Immature natural killer cell (primary cell): ENCODE results near the gene EDN2. TPM values are rescaled to one million over a fixed set of nuclear protein-coding genes. Genes with fewer than 3 reads are reported as not detected.

Experiments used
- DNase-seq, 3 donors: peaks; one replicate each; pipeline ENCODE4 v3.0.0; 2022; ENCODE audit warnings: mixed read lengths in 1 of 3
- H3K27ac Mint-ChIP-seq, 6 donors: one replicate each; pipeline ENCODE4 v1.8.0; 2020; ENCODE audit warnings: mixed read lengths in 6 of 6, mild to moderate bottlenecking in 5 of 6, inconsistent platforms in 4 of 6, moderate library complexity in 3 of 6
- H3K27me3 Mint-ChIP-seq, 3 donors: one replicate each; pipeline ENCODE4 v1.8.0; 2020 to 2021; ENCODE audit warnings: low read depth in 3 of 3, mild to moderate bottlenecking in 3 of 3, mixed read lengths in 3 of 3, moderate library complexity in 3 of 3, inconsistent platforms in 1 of 3
- H3K36me3 Mint-ChIP-seq, 3 donors: one replicate each; pipeline ENCODE4 v1.8.0; 2020; ENCODE audit warnings: mixed read lengths in 3 of 3, inconsistent platforms in 2 of 3, mild to moderate bottlenecking in 2 of 3
- H3K4me1 Mint-ChIP-seq, 2 donors: one replicate each; pipeline ENCODE4 v1.8.0; 2020; ENCODE audit warnings: inconsistent platforms in 2 of 2, mild to moderate bottlenecking in 2 of 2, mixed read lengths in 2 of 2, moderate library complexity in 1 of 2
- H3K4me3 Mint-ChIP-seq, 5 donors: one replicate each; pipeline ENCODE4 v1.8.0; 2020; ENCODE audit warnings: mild to moderate bottlenecking in 5 of 5, mixed read lengths in 5 of 5, inconsistent platforms in 3 of 5, moderate library complexity in 3 of 5
- H3K9me3 Mint-ChIP-seq, 6 donors: one replicate each; pipeline ENCODE4 v1.8.0; 2020; ENCODE audit warnings: mild to moderate bottlenecking in 6 of 6, mixed read lengths in 6 of 6, inconsistent platforms in 4 of 6, moderate library complexity in 3 of 6
- polyA plus RNA-seq, 3 donors: library from polyadenylated mRNA; unstranded; fragments of 300-500 nt; fragmentation: Illumina TruSeq; gene quantifications; one replicate each; pipeline ENCODE4 v1.2.3, GENCODE V29; 2021

The EDN2 gene
- polyA plus RNA-seq, 3 donors from 2014 or later, result not detected

DNA sequence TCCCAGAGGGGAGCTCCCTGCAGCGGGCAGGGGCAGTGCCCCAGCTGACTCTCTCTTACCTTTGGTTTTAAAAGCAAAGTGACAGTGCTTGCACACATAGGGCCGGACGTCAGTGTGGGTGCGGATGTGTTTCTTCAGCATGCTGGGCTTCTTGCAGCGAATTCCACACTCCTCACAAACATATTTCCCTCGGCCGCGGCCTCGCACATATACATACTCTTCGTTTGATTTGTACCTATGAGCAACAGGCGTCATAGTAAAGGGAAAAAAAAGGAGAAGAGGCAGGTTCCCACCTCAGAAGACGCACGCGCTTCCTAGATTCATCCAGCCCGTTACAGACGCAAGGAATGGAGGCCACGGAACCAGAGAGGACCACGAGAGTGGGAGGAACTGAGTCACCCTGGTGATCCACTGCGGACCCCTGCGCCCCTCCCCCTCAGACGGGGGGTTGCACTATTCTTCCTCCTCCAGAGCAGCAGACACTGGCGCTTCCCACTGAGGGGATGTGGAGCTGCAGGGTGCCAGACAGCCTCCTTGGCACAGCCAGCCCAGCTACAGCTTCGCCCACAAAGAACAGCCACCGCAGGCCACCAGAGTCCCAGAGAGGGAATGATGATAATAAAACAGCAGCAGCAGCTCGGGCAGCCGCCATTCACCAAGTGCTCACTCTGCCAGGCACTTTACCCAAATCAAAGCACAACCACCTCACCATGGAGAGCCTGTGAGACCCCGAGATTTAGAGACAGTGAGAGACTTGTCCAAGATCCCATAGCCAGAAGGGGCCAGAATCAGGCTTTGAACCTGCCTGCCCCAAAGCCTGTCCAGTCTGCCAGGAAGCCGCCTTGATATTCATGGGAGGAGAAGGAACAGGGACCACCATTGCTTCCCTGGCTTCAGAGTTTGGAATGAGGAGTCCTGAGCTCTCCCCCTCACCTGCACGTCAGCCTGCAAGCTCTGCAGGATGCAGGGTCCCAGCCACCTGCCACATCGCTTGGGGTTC lies 40.5 kb upstream of the EDN2 start:
- Mint-ChIP-seq H3K9me3 (peaks cover 0 to 7% (median under 1%) of the 10 kb centered on the region in 6 donors), H3K27me3 (peaks cover 1 to 8% (median 2%) of the 10 kb centered on the region in 3 donors), H3K4me3 (no peak overlapping the region), H3K36me3 (peaks cover 0 to 6% (median 0%) of the 10 kb centered on the region in 3 donors), H3K4me1 (peaks cover 5% of the 10 kb centered on the region in 2 donors), H3K27ac (no peak overlapping the region)
- DNase-seq, result no peak

GRCh38 chr1:41523949-41524675 lies 39.6 kb upstream of the EDN2 start:
- H3K4me3 Mint-ChIP-seq, result no peak overlapping the region
- peaks cover 1 to 5% (median 2%) of the 10 kb centered on the region in 3 donors for H3K27me3 Mint-ChIP-seq
- peaks cover 0 to 1% (median 0%) of the 10 kb centered on the region in 6 donors for H3K9me3 Mint-ChIP-seq
- H3K4me1 Mint-ChIP-seq, result no peaks in the 10 kb centered on the region
- peaks cover 3 to 6% (median 6%) of the 10 kb centered on the region in 3 donors for H3K36me3 Mint-ChIP-seq
- H3K27ac Mint-ChIP-seq, result peak overlapping the region in 1 of 6 donors; percentile 45
- DNase-seq, result no peak

GRCh38 chr1:41523071-41523470 lies 38.6 kb upstream of the EDN2 start:
- Mint-ChIP-seq H3K9me3 (no peaks in the 10 kb centered on the region), H3K4me3 (no peak overlapping the region), H3K36me3 (peaks cover 3 to 9% (median 6%) of the 10 kb centered on the region in 3 donors), H3K27ac (peak overlapping the region in 1 of 6 donors; percentile 30), H3K27me3 (peaks cover 1 to 3% (median 2%) of the 10 kb centered on the region in 3 donors), H3K4me1 (no peaks in the 10 kb centered on the region)
- DNase-seq, result no peak

DNA sequence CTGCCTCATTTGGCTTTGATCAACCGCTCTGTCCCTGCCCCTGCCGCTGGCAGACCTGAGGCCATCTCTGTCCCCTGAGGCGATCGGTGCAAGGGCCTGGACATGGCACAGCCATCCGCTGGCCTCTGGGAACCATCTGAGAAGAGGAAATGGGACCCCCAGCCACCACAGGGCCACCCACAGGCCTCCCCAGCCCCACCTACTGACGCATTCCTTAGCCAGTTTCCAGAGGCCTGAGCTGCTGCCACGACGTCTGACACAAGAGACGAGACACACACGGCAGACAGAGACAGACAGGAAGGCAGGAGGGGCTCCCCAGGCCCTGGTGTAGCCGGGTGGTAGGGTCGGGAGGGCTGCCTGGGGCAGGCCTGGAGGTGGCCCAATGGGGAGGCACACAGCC lies 37.3 kb upstream of the EDN2 start:
- Mint-ChIP-seq H3K4me1 (peaks cover 5 to 7% of the 10 kb centered on the region in 2 donors), H3K27ac (no peak overlapping the region)

GRCh38 chr1:41520951-41521752 lies 36.7 kb upstream of the EDN2 start:
- peaks cover 9 to 13% of the 10 kb centered on the region in 2 donors for H3K4me1 Mint-ChIP-seq
- H3K4me3 Mint-ChIP-seq, result no peak overlapping the region
- H3K36me3 Mint-ChIP-seq, result peaks cover 3 to 9% (median 6%) of the 10 kb centered on the region in 3 donors
- no peak for DNase-seq
- no peak overlapping the region for H3K27ac Mint-ChIP-seq
- H3K27me3 Mint-ChIP-seq, result peaks cover 3 to 7% (median 3%) of the 10 kb centered on the region in 3 donors
- H3K9me3 Mint-ChIP-seq, result no peaks in the 10 kb centered on the region

More for the DNA sequence above, 37.3 kb upstream of the EDN2 start:
- peaks cover 3 to 9% (median 6%) of the 10 kb centered on the region in 3 donors for H3K36me3 Mint-ChIP-seq
- H3K4me3 Mint-ChIP-seq, result no peak overlapping the region
- H3K9me3 Mint-ChIP-seq, result no peaks in the 10 kb centered on the region
- no peak for DNase-seq
- H3K27me3 Mint-ChIP-seq, result peaks cover 2 to 7% (median 3%) of the 10 kb centered on the region in 3 donors

GRCh38 chr1:41519667-41520066 lies 35.2 kb upstream of the EDN2 start:
- peaks cover 10 to 14% of the 10 kb centered on the region in 2 donors for H3K4me1 Mint-ChIP-seq
- H3K36me3 Mint-ChIP-seq, result peaks cover 3 to 9% (median 6%) of the 10 kb centered on the region in 3 donors
- no peak overlapping the region for H3K27ac Mint-ChIP-seq
- peaks cover 1 to 7% (median 2%) of the 10 kb centered on the region in 3 donors for H3K27me3 Mint-ChIP-seq
- DNase-seq, result no peak
- no peak overlapping the region for H3K4me3 Mint-ChIP-seq
- H3K9me3 Mint-ChIP-seq, result no peaks in the 10 kb centered on the region

DNA sequence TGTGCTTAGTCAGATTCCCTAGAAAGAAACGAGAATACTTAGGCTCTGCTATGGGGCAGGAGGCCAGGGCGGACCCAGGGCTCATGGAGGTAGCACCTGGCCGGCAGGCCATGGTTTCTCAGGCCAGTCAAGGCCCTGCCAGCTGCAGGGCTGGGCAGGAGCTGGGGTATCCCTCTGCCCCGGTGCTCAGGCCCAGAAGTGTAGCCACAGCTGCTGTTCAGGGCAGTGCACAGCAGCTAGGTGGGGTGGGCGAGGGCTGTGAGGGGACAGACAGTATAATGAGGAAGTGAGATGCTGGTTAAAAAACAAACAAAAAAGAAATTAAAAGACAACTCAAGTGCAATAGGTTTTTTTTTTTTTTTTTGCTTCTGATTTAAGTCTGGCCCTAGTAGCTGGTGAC lies 34.0 kb upstream of the EDN2 start:
- no peak for DNase-seq

DNA sequence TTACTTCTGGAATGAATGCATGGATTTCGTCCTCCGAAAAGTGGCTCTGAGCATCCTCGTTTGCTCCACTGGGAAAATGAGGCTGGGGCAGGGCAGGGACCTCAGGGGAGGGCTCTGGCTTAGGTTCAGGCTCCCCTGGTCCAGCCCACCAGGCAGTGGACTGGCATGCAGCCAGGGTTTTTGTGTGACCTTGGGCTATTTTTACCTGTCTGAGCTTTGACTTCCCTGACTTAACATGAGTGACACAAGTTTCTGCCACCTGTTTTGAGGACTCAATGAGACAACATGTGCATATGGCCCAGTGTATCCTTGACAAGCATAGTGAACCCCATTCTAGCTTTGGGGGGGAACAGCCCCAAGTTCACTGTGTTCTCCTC lies 32.6 kb upstream of the EDN2 start:
- DNase-seq, result no peak
- H3K27me3 Mint-ChIP-seq, result peaks cover 1 to 7% (median 4%) of the 10 kb centered on the region in 3 donors
- peaks cover 10 to 14% of the 10 kb centered on the region in 2 donors for H3K4me1 Mint-ChIP-seq
- no peak overlapping the region for H3K27ac Mint-ChIP-seq
- H3K4me3 Mint-ChIP-seq, result peak overlapping the region; percentile 44 to 80 (median 73)
- no peaks in the 10 kb centered on the region for H3K9me3 Mint-ChIP-seq
- peaks cover 3 to 6% (median 3%) of the 10 kb centered on the region in 3 donors for H3K36me3 Mint-ChIP-seq

More for the DNA sequence above, 34.0 kb upstream of the EDN2 start:
- peaks cover 1 to 7% (median 2%) of the 10 kb centered on the region in 3 donors for H3K27me3 Mint-ChIP-seq
- H3K4me3 Mint-ChIP-seq, result no peak overlapping the region
- peaks cover 10 to 14% of the 10 kb centered on the region in 2 donors for H3K4me1 Mint-ChIP-seq
- H3K36me3 Mint-ChIP-seq, result peaks cover 3 to 9% (median 6%) of the 10 kb centered on the region in 3 donors
- H3K27ac Mint-ChIP-seq, result no peak overlapping the region
- no peaks in the 10 kb centered on the region for H3K9me3 Mint-ChIP-seq

GRCh38 chr1:41516168-41517061 lies 31.9 kb upstream of the EDN2 start:
- peak; percentile 46 to 57 (median 53) for DNase-seq
- H3K27ac Mint-ChIP-seq, result no peak overlapping the region
- H3K4me1 Mint-ChIP-seq, result peaks cover 10 to 14% of the 10 kb centered on the region in 2 donors
- peak overlapping the region; percentile 68 to 80 (median 74) for H3K4me3 Mint-ChIP-seq
- no peaks in the 10 kb centered on the region for H3K9me3 Mint-ChIP-seq
- H3K27me3 Mint-ChIP-seq, result peaks cover 1 to 10% (median 4%) of the 10 kb centered on the region in 3 donors
- H3K36me3 Mint-ChIP-seq, result peaks cover 3 to 10% (median 3%) of the 10 kb centered on the region in 3 donors

GRCh38 chr1:41515778-41516167 lies 31.3 kb upstream of the EDN2 start:
- no peak overlapping the region for H3K27ac Mint-ChIP-seq
- DNase-seq, result no peak

GRCh38 chr1:41515131-41515678 lies 30.7 kb upstream of the EDN2 start:
- peaks cover 10 to 14% of the 10 kb centered on the region in 2 donors for H3K4me1 Mint-ChIP-seq
- H3K36me3 Mint-ChIP-seq, result peaks cover 3 to 11% (median 4%) of the 10 kb centered on the region in 3 donors
- H3K27ac Mint-ChIP-seq, result no peak overlapping the region
- H3K4me3 Mint-ChIP-seq, result no peak overlapping the region
- peaks cover 1 to 9% (median 4%) of the 10 kb centered on the region in 3 donors for H3K27me3 Mint-ChIP-seq
- DNase-seq, result no peak
- H3K9me3 Mint-ChIP-seq, result no peaks in the 10 kb centered on the region

More at GRCh38 chr1:41515778-41516167, 31.3 kb upstream of the EDN2 start:
- Mint-ChIP-seq H3K9me3 (no peaks in the 10 kb centered on the region), H3K4me1 (peaks cover 10 to 14% of the 10 kb centered on the region in 2 donors), H3K27me3 (peaks cover 1 to 9% (median 4%) of the 10 kb centered on the region in 3 donors), H3K4me3 (peak overlapping the region in 2 of 5 donors; percentile 23 to 38), H3K36me3 (peaks cover 3 to 10% (median 3%) of the 10 kb centered on the region in 3 donors)

DNA sequence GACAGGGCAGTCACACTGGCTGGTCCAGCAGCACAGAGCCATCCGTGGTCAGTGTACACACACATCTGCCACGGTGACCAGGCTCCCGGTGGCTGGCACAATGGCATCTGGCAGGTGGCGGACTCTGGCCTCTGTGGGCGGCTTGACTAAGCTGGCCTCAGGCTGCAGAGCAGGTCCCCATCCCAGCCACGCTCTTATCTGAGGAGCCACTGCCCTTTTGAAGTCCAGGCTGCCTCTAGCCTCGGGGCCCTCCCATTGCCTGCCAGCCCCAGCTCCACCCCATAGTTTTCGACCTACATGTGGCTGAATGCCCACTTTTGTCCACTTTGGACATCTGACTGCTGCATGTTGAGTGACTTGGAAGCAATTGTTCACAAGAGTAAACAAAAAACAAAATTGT lies 29.9 kb upstream of the EDN2 start:
- no peak for DNase-seq
- Mint-ChIP-seq H3K27ac (no peak overlapping the region), H3K4me1 (peaks cover 10 to 14% of the 10 kb centered on the region in 2 donors), H3K9me3 (no peaks in the 10 kb centered on the region), H3K36me3 (peaks cover 4 to 9% (median 7%) of the 10 kb centered on the region in 3 donors), H3K4me3 (no peak overlapping the region), H3K27me3 (peaks cover 1 to 9% (median 4%) of the 10 kb centered on the region in 3 donors)
